H1 (cell line): ENCODE measurements around the gene TRIM75. TPM values are rescaled to one million over a fixed set of nuclear protein-coding genes. Genes with fewer than 3 reads are reported as not detected.

ENCODE experiments used
- CTCF ChIA-PET: fragments of 300-600 bp; sonication (Branson Sonifier 250); formaldehyde crosslinking; loops from one replicate; lab custom pipeline; 2021; ENCODE audit not compliant: partially characterized antibody; lab: Charles Lee
- POLR2A ChIA-PET: fragments of 300-600 bp; sonication (Branson Sonifier 250); formaldehyde crosslinking; loops from one replicate; lab custom pipeline; 2021; ENCODE audit warnings: inconsistent platforms; ENCODE audit not compliant: partially characterized antibody; lab: Charles Lee
- DNase-seq, 2 experiments: peaks; one replicate each; pipeline versions ENCODE4 v3.0.0 to v3.0.0-alpha.2; 2010 to 2022; ENCODE audit warnings: low spot score in 2 of 2, low read depth in 1 of 2, mixed read lengths in 1 of 2
- FAIRE-seq: peaks from 2 replicates; lab custom pipeline; 2011; peaks lifted over from hg19 to GRCh38; lab: Jason Lieb, UNC
- H2AFZ ChIP-seq: 2 replicates; pipeline ENCODE4 v1.8.1; 2012; ENCODE audit warnings: low read length, inconsistent platforms
- H2AK5ac ChIP-seq: 2 replicates; pipeline ENCODE4 v1.6.1; 2013; ENCODE audit warnings: low read depth, low read length
- H2BK120ac ChIP-seq: replicated peaks from 2 replicates; pipeline ENCODE3; 2013; ENCODE audit warnings: low read depth, low read length, inconsistent platforms
- H2BK12ac ChIP-seq: 2 replicates; pipeline ENCODE4 v1.6.1; 2013; ENCODE audit warnings: low read depth, low read length
- H2BK15ac ChIP-seq: 2 replicates; pipeline ENCODE4 v1.6.1; 2013; ENCODE audit warnings: low read length
- H2BK20ac ChIP-seq: 2 replicates; pipeline ENCODE4 v1.6.1; 2013; ENCODE audit warnings: low read length
- H2BK5ac ChIP-seq: 2 replicates; pipeline ENCODE4 v1.6.1; 2013; ENCODE audit warnings: low read depth, low read length
- H3K14ac ChIP-seq: 2 replicates; pipeline ENCODE4 v1.6.1; 2013; ENCODE audit warnings: inconsistent platforms; ENCODE audit not compliant: insufficient read length
- H3K18ac ChIP-seq: 2 replicates; pipeline ENCODE4 v1.6.1; 2013; ENCODE audit warnings: low read length; ENCODE audit errors: extremely low read depth
- H3K23ac ChIP-seq: 2 replicates; pipeline ENCODE4 v1.6.1; 2013; ENCODE audit warnings: inconsistent platforms; ENCODE audit not compliant: insufficient read length
- H3K23me2 ChIP-seq: 2 replicates; pipeline ENCODE4 v1.6.1; 2013; ENCODE audit warnings: low read depth, low read length
- H3K27ac ChIP-seq: 2 replicates; pipeline ENCODE4 v1.6.1; 2011; ENCODE audit warnings: low read depth, low read length, inconsistent platforms
- H3K27me3 ChIP-seq, 4 experiments: replicated peaks in 1 of 4; 1 replicate in 1 of 4; 2 replicates in 3 of 4; pipeline versions ENCODE4 v1.6.1 to v1.8.1; 2011 to 2013; ENCODE audit warnings: low read length in 3 of 4, mild to moderate bottlenecking in 3 of 4, inconsistent platforms in 2 of 4, mixed read lengths in 2 of 4, moderate library complexity in 1 of 4; ENCODE audit not compliant: control insufficient read depth in 3 of 4, insufficient read depth in 3 of 4; ENCODE audit errors: extremely low read depth in 1 of 4
- H3K36me3 ChIP-seq, 4 experiments: 2 replicates each; pipeline versions ENCODE4 v1.6.1 to v1.8.1; 2011 to 2013; ENCODE audit warnings: mild to moderate bottlenecking in 4 of 4, low read length in 3 of 4, moderate library complexity in 2 of 4, control low read depth in 1 of 4, inconsistent platforms in 1 of 4; ENCODE audit not compliant: insufficient read depth in 4 of 4, control insufficient read depth in 2 of 4
- H3K4ac ChIP-seq: replicated peaks from 2 replicates; pipeline ENCODE3; 2013; ENCODE audit warnings: low read length, low read depth, mixed read lengths, inconsistent platforms; ENCODE audit not compliant: insufficient read length
- H3K4me1 ChIP-seq, 4 experiments: replicated peaks in 1 of 4; 1 replicate in 1 of 4; 2 replicates in 3 of 4; pipeline versions ENCODE4 v1.6.1 to v1.8.1; 2011 to 2013; ENCODE audit warnings: low read length in 3 of 4, inconsistent platforms in 2 of 4, mixed read lengths in 1 of 4; ENCODE audit not compliant: insufficient read depth in 4 of 4, control insufficient read depth in 3 of 4
- H3K4me2 ChIP-seq, 2 experiments: 2 replicates each; pipeline versions ENCODE4 v1.6.1 to v1.8.1; 2011 to 2013; ENCODE audit warnings: low read depth in 2 of 2, low read length in 2 of 2, control low read depth in 1 of 2, inconsistent platforms in 1 of 2, mild to moderate bottlenecking in 1 of 2; ENCODE audit not compliant: insufficient read depth in 1 of 2
- H3K4me3 ChIP-seq, 4 experiments: fragments of 200-600, 300-600 bp in 1 of 4; sonication (generic), shearing (Covaris generic), sonication (Bioruptor Twin) in 1 of 4; 2 replicates each; pipeline versions ENCODE4 v1.5.1 to v1.8.1; 2011 to 2016; ENCODE audit warnings: low read length in 4 of 4, low read depth in 3 of 4, control low read depth in 2 of 4, inconsistent platforms in 2 of 4, mild to moderate bottlenecking in 2 of 4, mixed read lengths in 1 of 4, moderate library complexity in 1 of 4; ENCODE audit not compliant: insufficient read depth in 2 of 4; ENCODE audit errors: extremely low read depth in 1 of 4
- H3K56ac ChIP-seq: replicated peaks from 2 replicates; pipeline ENCODE3; 2013; ENCODE audit warnings: low read depth, mild to moderate bottlenecking, mixed read lengths, low read length, inconsistent platforms; ENCODE audit not compliant: insufficient read length
- H3K79me1 ChIP-seq: 2 replicates; pipeline ENCODE4 v1.6.1; 2013; ENCODE audit warnings: low read depth, low read length, control low read depth
- H3K79me2 ChIP-seq, 2 experiments: 2 replicates each; pipeline versions ENCODE4 v1.6.1 to v1.8.1; 2012 to 2013; ENCODE audit warnings: low read length in 2 of 2, mild to moderate bottlenecking in 2 of 2, inconsistent platforms in 1 of 2; ENCODE audit not compliant: insufficient read depth in 2 of 2, control insufficient read depth in 1 of 2
- H3K9ac ChIP-seq, 4 experiments: replicated peaks in 1 of 4; 1 replicate in 1 of 4; 2 replicates in 3 of 4; pipeline versions ENCODE4 v1.6.1 to v1.8.1; 2011 to 2013; ENCODE audit warnings: low read depth in 3 of 4, low read length in 3 of 4, control low read depth in 2 of 4, mild to moderate bottlenecking in 2 of 4, moderate library complexity in 2 of 4, inconsistent platforms in 1 of 4; ENCODE audit errors: extremely low read depth in 1 of 4
- H3K9me3 ChIP-seq, 2 experiments: 2 replicates each; pipeline versions ENCODE4 v1.6.1 to v1.8.1; 2012 to 2013; ENCODE audit warnings: mild to moderate bottlenecking in 2 of 2, moderate library complexity in 2 of 2, control low read depth in 1 of 2, inconsistent platforms in 1 of 2, low read depth in 1 of 2, low read length in 1 of 2, mixed read lengths in 1 of 2; ENCODE audit not compliant: insufficient read depth in 2 of 2
- H4K20me1 ChIP-seq, 2 experiments: replicated peaks in 1 of 2; 2 replicates each; pipeline versions ENCODE3 to v1.8.1; 2011 to 2013; ENCODE audit warnings: inconsistent platforms in 2 of 2, low read length in 2 of 2, mild to moderate bottlenecking in 1 of 2; ENCODE audit not compliant: insufficient read depth in 2 of 2, control insufficient read depth in 1 of 2
- H4K5ac ChIP-seq: 2 replicates; pipeline ENCODE4 v1.6.1; 2013; ENCODE audit warnings: low read length, low read depth, mixed read lengths, inconsistent platforms; ENCODE audit not compliant: insufficient read length
- H4K8ac ChIP-seq: 2 replicates; pipeline ENCODE4 v1.8.0; 2013; ENCODE audit warnings: mild to moderate bottlenecking, moderate library complexity, low read length, inconsistent platforms; ENCODE audit not compliant: insufficient read depth; ENCODE audit errors: extremely low read depth
- H4K91ac ChIP-seq: replicated peaks from 2 replicates; pipeline ENCODE3; 2013; ENCODE audit warnings: low read length, mixed read lengths, inconsistent platforms; ENCODE audit not compliant: insufficient read length
- ASH2L ChIP-seq: fragments of 200-600, 300-600 bp; sonication (generic); IDR thresholded peaks from one replicate; pipeline ENCODE4 v1.7.1; 2017; ENCODE audit warnings: low read length
- BCL11A ChIP-seq, 2 experiments: IDR thresholded peaks; one replicate each; pipeline ENCODE4 v1.6.1; 2011; ENCODE audit warnings: low read depth in 2 of 2, low read length in 2 of 2, mild to moderate bottlenecking in 2 of 2
- BRCA1 ChIP-seq: IDR thresholded peaks from 2 replicates; pipeline ENCODE4 v1.6.1; 2012; ENCODE audit warnings: low read depth, low read length, improper control_type of control experiment
- CHD1 ChIP-seq: IDR thresholded peaks from 2 replicates; pipeline ENCODE4 v1.6.1; 2012; ENCODE audit warnings: low read depth, low read length, improper control_type of control experiment
- CREB1 ChIP-seq: IDR thresholded peaks from 2 replicates; pipeline ENCODE4 v1.6.1; 2012; ENCODE audit warnings: inconsistent platforms
- CTBP2 ChIP-seq: IDR thresholded peaks from 2 replicates; pipeline ENCODE4 v1.7.0; 2011; ENCODE audit warnings: borderline replicate concordance, mild to moderate bottlenecking, moderate library complexity, mixed read lengths, low read length; ENCODE audit not compliant: insufficient read depth, insufficient read length
- FOSL1 ChIP-seq: IDR thresholded peaks from 2 replicates; pipeline ENCODE4 v1.6.1; 2011; ENCODE audit warnings: mild to moderate bottlenecking, low read depth, low read length, moderate library complexity; ENCODE audit not compliant: insufficient read depth
- GABPA ChIP-seq: IDR thresholded peaks from 2 replicates; pipeline ENCODE4 v1.6.1; 2011; ENCODE audit warnings: mild to moderate bottlenecking, low read length, moderate library complexity, borderline replicate concordance; ENCODE audit not compliant: insufficient read depth
- HDAC6 ChIP-seq: IDR thresholded peaks from one replicate; pipeline ENCODE4 v1.7.1; 2012; ENCODE audit warnings: low read depth, mild to moderate bottlenecking, inconsistent platforms, low read length, moderate library complexity
- JUN ChIP-seq: IDR thresholded peaks from 2 replicates; pipeline ENCODE4 v1.6.1; 2011; ENCODE audit warnings: low read depth, mild to moderate bottlenecking, improper control_type of control experiment, low read length
- RAD21 ChIP-seq, 2 experiments: IDR thresholded peaks in 1 of 2; conservative IDR thresholded peaks in 1 of 2; 2 replicates each; pipeline ENCODE4 v1.6.1; 2011; ENCODE audit warnings: low read depth in 2 of 2, low read length in 2 of 2, improper control_type of control experiment in 1 of 2, inconsistent platforms in 1 of 2, mild to moderate bottlenecking in 1 of 2, moderate library complexity in 1 of 2
- RNF2 ChIP-seq: fragments of 200-900, 300-1000 bp; sonication (generic); IDR thresholded peaks from 2 replicates; pipeline ENCODE4 v1.7.1; 2016; ENCODE audit warnings: borderline replicate concordance, low read depth, mild to moderate bottlenecking, antibody characterized with exemption, low read length; ENCODE audit not compliant: poor library complexity, severe bottlenecking; ENCODE audit errors: missing control alignments
- SP1 ChIP-seq: IDR thresholded peaks from 2 replicates; pipeline ENCODE4 v1.6.1; 2011; ENCODE audit warnings: low read depth, low read length
- TAF7 ChIP-seq: optimal IDR thresholded peaks from 2 replicates; pipeline ENCODE3; 2011; ENCODE audit warnings: low read depth, mild to moderate bottlenecking, inconsistent platforms, low read length, moderate library complexity, borderline replicate concordance
- WGBS, 2 experiments: shearing (Covaris generic) in 1 of 2; methylation state at CpG; one replicate each; pipeline versions ENCODE4 v1.1.6 to v1.1.7; 2013 to 2015; ENCODE audit warnings: low lambda C conversion rate in 2 of 2, mixed read lengths in 2 of 2, inconsistent platforms in 1 of 2, low coverage in 1 of 2, missing lambda C conversion rate in 1 of 2; ENCODE audit not compliant: insufficient replicate concordance in 2 of 2, insufficient coverage in 1 of 2, insufficient read length in 1 of 2; ENCODE audit errors: extremely low coverage in 1 of 2, missing lambda C conversion rate in 1 of 2; 5-methylcytosine and 5-hydroxymethylcytosine counted together
- polyA plus RNA-seq, 7 experiments: library from polyadenylated mRNA; depleted of rRNA in 3 of 7; stranded (reverse) in 5 of 7; unstranded in 2 of 7; fragments of >200 nt in 5 of 7; fragments of 200-250 nt in 2 of 7; gene quantifications; 1 replicate in 5 of 7; 2 replicates in 1 of 7; 4 replicates in 1 of 7; pipeline versions ENCODE4 v1.2.1 to v1.2.3, GENCODE V29; 2011 to 2013; ENCODE audit warnings: missing spikeins in 2 of 7, mixed read lengths in 2 of 7
- total RNA-seq: library from RNA; stranded (reverse); fragmentation: NEBNext Ultra II Directional; extraction: Animal tissue kit (Norgen Biotek cat#: 25700); gene quantifications from 2 replicates; pipeline ENCODE4 v1.2.1, GENCODE V29; 2021

Gene TRIM75
- total and polyA plus RNA-seq, 2 of the 8 experiments (the other 6 are each of a cell fraction or from before 2014, with no cell fraction given) = not detected

- DNase-seq (no peak), FAIRE-seq (no peak)
- H3K4me2 ChIP-seq = no peak overlapping the region
- no peaks in the 10 kb centered on the region for H3K27me3 ChIP-seq
- no peak overlapping the region for H2BK20ac ChIP-seq
- no peaks in the 10 kb centered on the region for H3K79me2 ChIP-seq
- H3K9ac ChIP-seq = no peak overlapping the region
- H3K79me1 ChIP-seq = no peaks in the 10 kb centered on the region
- no peak overlapping the region for H2BK15ac ChIP-seq
- no peaks in the 10 kb centered on the region for H3K4me1 ChIP-seq
- CTCF ChIA-PET = interaction anchor here (0.8 to 2.5 kb wide), 4 partner anchors 8 to 162 kb away, joined by 3 to 9 read pairs (median 4); no protein-coding TSS in a partner anchor
- H4K5ac ChIP-seq = no peak overlapping the region
- no peaks in the 10 kb centered on the region for H3K9me3 ChIP-seq
- no peak overlapping the region for H2AK5ac ChIP-seq
- no peaks in the 10 kb centered on the region for H3K23me2 ChIP-seq
- no peak overlapping the region for H2BK120ac ChIP-seq
- no peak overlapping the region for H3K27ac ChIP-seq
- POLR2A ChIA-PET = interaction anchor here (0.7 kb wide), 1 partner anchor 25 kb away, joined by 3 read pairs; no protein-coding TSS in a partner anchor
- no peaks in the 10 kb centered on the region for H4K20me1 ChIP-seq
- no peak overlapping the region for H3K18ac ChIP-seq
- H3K36me3 ChIP-seq = peaks cover 0 to 5% (median 2%) of the 10 kb centered on the region in 4 experiments; a peak in 3 of 8 replicates
- H2BK5ac ChIP-seq = no peak overlapping the region
- no peak overlapping the region for H4K8ac ChIP-seq
- no peak overlapping the region for H3K14ac ChIP-seq
- H4K91ac ChIP-seq = no peak overlapping the region
- H3K4ac ChIP-seq = no peak overlapping the region
- WGBS, 2 experiments = 88% methylated on average over 1 of the region's 1 CpG; no CpG with 5 or more reads in 1 of the 2 experiments
- no peak overlapping the region for H3K56ac ChIP-seq
- no peak overlapping the region for H2BK12ac ChIP-seq
- no peak overlapping the region for H3K4me3 ChIP-seq
- no peak overlapping the region for H3K23ac ChIP-seq
- no peak overlapping the region for H2AFZ ChIP-seq
- TF ChIP-seq SP1 (no peak), HDAC6 (no peak), BRCA1 (no peak), BCL11A (IDR thresholded peaks at IDR 0.05; ENCODE audit: low read depth in 2 of 2, low read length in 2 of 2) (no peak), FOSL1 (no peak), JUN (no peak), ASH2L (no peak), CHD1 (no peak), GABPA (no peak), CREB1 (no peak), RAD21 (IDR thresholded peaks at IDR 0.05 in 1 of 2, conservative IDR thresholded peaks at IDR 0.05 in 1 of 2; ENCODE audit: low read depth in 2 of 2, low read length in 2 of 2) (no peak), TAF7 (no peak), RNF2 (no peak), CTBP2 (no peak)
Measured at GRCh38 chr4:165095291-165095690, 41.6 kb downstream of the TRIM75 start.
